Epithelial cell of proximal tubule (primary cell): ENCODE results near the gene LYPD4. TPM values are rescaled to one million over a fixed set of nuclear protein-coding genes. Genes with fewer than 3 reads are reported as not detected.

ENCODE experiments used
- DNase-seq: peaks from one replicate; pipeline ENCODE4 v3.0.0-alpha.2; 2011; ENCODE audit warnings: low read depth
- H3K4me3 ChIP-seq: 2 replicates; pipeline ENCODE4 v1.5.1; 2011; ENCODE audit warnings: low read depth, mild to moderate bottlenecking, low read length
- total RNA-seq: library from RNA; depleted of rRNA; stranded (reverse); fragments of >200 nt; gene quantifications from 2 replicates; pipeline ENCODE4 v1.2.3, GENCODE V29; 2015
- TF ChIP-seq, protein P1 (sequence below): conservative IDR thresholded peaks from 2 replicates; pipeline ENCODE4 v1.5.1; 2012; ENCODE audit warnings: low read depth, mild to moderate bottlenecking, low read length

Gene LYPD4
- total RNA-seq, 1 donor from 2014 or later, result not detected

DNA sequence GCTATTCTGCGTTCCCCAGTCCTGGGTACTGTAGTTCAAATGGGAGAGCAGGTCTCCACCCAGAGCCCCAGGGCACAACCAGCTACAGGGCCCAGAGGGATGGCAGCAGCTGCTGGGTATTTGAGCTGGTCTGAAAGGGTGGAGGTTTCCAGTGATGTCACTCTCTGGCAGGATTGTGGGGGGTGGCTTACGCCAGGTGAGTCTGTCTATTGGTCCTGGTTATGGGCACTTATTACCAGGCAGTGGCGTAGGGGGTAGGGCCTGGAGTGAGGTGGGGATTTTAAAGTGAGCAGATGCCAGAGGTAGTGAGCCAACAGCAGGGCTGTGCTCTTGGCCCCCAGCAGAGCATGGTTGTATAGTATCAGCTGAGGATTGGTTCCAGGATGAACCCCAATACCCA is 21.8 kb upstream of the LYPD4 start:
- H3K4me3 ChIP-seq, result no peak overlapping the region
- TF ChIP-seq, protein P1, sequence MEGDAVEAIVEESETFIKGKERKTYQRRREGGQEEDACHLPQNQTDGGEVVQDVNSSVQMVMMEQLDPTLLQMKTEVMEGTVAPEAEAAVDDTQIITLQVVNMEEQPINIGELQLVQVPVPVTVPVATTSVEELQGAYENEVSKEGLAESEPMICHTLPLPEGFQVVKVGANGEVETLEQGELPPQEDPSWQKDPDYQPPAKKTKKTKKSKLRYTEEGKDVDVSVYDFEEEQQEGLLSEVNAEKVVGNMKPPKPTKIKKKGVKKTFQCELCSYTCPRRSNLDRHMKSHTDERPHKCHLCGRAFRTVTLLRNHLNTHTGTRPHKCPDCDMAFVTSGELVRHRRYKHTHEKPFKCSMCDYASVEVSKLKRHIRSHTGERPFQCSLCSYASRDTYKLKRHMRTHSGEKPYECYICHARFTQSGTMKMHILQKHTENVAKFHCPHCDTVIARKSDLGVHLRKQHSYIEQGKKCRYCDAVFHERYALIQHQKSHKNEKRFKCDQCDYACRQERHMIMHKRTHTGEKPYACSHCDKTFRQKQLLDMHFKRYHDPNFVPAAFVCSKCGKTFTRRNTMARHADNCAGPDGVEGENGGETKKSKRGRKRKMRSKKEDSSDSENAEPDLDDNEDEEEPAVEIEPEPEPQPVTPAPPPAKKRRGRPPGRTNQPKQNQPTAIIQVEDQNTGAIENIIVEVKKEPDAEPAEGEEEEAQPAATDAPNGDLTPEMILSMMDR, result no peak
- no peak for DNase-seq

DNA sequence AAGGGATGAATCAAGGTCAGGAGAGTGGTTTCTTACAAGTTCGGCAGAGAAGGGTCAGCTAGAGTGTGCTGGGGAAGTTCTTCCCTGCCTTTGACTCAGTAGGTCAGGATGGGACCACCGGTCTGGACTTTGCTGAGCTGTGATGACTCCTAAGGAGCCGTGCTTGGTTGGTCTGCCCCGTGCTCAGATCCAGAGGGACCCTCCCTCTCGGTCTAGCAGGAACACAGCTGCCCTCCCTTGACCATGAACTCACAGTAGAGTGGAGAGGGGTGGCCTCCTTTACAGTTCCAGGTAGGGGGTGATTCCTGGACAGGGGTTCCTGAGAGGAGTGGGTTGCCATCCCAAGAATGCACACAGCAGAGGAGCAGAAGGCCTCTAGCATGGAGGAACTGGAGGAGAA is 19.9 kb upstream of the LYPD4 start:
- no peak for DNase-seq
- TF ChIP-seq, protein P1, result no peak
- H3K4me3 ChIP-seq, result no peak overlapping the region

GRCh38 chr19:41863209-41863931 is 18.9 kb upstream of the LYPD4 start:
- TF ChIP-seq, protein P1, result no peak
- no peak overlapping the region for H3K4me3 ChIP-seq
- no peak for DNase-seq

GRCh38 chr19:41862445-41862986 is 18.0 kb upstream of the LYPD4 start:
- no peak for DNase-seq
- TF ChIP-seq, protein P1, result no peak
- peak overlapping the region; percentile 9 for H3K4me3 ChIP-seq

DNA sequence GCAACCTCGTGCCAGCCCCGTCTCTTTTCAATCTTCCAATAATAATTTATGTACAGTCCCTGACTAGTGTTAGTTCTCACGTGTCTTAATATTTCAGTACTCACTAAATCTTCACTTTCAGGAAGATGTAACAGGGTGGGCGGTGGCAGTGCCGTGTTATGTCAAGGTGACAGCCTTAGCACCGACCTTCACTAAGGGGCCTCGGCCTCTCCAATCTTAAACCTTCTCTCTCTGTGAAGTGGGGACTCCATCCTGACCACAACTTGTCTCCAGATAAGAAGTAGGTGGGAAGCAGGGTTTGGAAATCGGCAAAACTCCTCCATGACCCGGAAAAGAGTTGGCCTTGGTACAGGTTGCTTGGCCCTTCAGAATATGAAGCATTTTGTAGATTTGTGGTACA is 17.4 kb upstream of the LYPD4 start:
- no peak for DNase-seq
- TF ChIP-seq, protein P1, result no peak
- peak overlapping the region; percentile 99 for H3K4me3 ChIP-seq

DNA sequence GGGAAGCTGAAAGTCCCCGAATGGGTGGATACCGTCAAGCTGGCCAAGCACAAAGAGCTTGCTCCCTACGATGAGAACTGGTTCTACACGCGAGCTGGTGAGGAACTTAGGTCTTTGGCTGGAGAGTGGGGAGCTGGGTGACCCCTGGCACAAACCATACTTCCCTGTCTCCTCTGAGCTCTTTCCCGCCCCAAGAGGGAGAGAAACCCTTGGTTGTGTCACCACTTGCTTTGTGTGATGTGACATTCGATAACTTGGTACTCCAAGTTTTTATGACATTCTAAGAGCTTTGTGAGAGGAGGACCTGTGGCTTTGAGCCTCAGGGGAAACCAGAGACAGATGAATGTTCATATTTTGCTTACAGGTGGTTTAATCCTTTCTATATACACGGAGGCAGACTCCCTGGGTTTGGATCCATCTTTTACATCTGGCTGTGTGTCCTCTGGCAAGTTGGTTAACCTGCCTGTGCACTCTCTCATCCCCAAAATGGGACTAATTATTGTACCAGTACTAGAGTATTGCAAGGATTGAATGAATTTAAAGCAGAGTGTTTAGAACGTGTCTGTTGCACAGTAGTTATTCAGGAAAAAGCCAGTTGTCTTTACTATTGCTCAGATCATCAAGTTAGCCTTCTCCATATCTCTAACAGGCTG is 16.8 kb upstream of the LYPD4 start:
- DNase-seq, result no peak
- TF ChIP-seq, protein P1, result no peak

More for the DNA sequence above, 16.8 kb upstream of the LYPD4 start:
- peak overlapping the region; percentile 99 for H3K4me3 ChIP-seq
